GM12878 (cell line): Measurements from ENCODE around the gene ZNF302. TPM values are rescaled to one million over a fixed set of nuclear protein-coding genes. Genes with fewer than 3 reads are reported as not detected.

Experiments used
- ATAC-seq: fragments of 200-7000 bp; cut with Tn5 transposase; 3 replicates; pipeline ENCODE4 v1.9.1; 2020; ENCODE audit warnings: mild to moderate bottlenecking, moderate library complexity
- BruUV-seq: library from RNA; stranded (reverse); fragments of 400-500 nt; replicated peaks from 2 replicates; lab custom pipeline; 2021; lab: Mats Ljungman, UMichigan
- CTCF ChIA-PET: fragments of 300-600 bp; sonication (Branson Sonifier 250); formaldehyde crosslinking; extraction: SDS; loops from one replicate; lab custom pipeline; 2021; ENCODE audit warnings: inconsistent platforms; lab: Yijun Ruan, JAX
- POLR2A ChIA-PET: fragments of 350-600 bp; formaldehyde crosslinking; extraction: SDS; loops from one replicate; lab custom pipeline; 2021; ENCODE audit warnings: inconsistent platforms; lab: Charles Lee
- RAD21 ChIA-PET: fragments of 300-600 bp; sonication (Branson Sonifier 250); formaldehyde crosslinking; loops from one replicate; lab custom pipeline; 2023; ENCODE audit warnings: antibody characterized with exemption; ENCODE audit not compliant: unreplicated experiment; lab: Charles Lee
- SMC1A ChIA-PET: fragments of 300-600 bp; sonication (Branson Sonifier 250); formaldehyde crosslinking; loops from one replicate; lab custom pipeline; 2023; ENCODE audit not compliant: unreplicated experiment, uncharacterized antibody; lab: Charles Lee
- DNase-seq: peaks from one replicate; pipeline ENCODE4 v3.0.0-alpha.2; 2011; ENCODE audit warnings: low read depth, low spot score
- FAIRE-seq: peaks from 3 replicates; lab custom pipeline; 2011; peaks lifted over from hg19 to GRCh38; lab: Jason Lieb, UNC
- H2AFZ ChIP-seq: 2 replicates; pipeline ENCODE4 v1.6.0; 2011; ENCODE audit warnings: low read depth, low read length, control low read depth; ENCODE audit not compliant: control insufficient read depth
- H3K27ac ChIP-seq: 2 replicates; pipeline ENCODE4 v1.5.1; 2011; ENCODE audit warnings: control low read depth; ENCODE audit not compliant: control insufficient read depth, insufficient read depth
- H3K27me3 ChIP-seq, 2 experiments: replicated peaks in 1 of 2; 2 replicates each; pipeline versions ENCODE4 v1.6.0 to v1.6.1; 2011; ENCODE audit warnings: low read length in 1 of 2; ENCODE audit not compliant: control insufficient read depth in 2 of 2, insufficient read depth in 2 of 2
- H3K36me3 ChIP-seq, 2 experiments: 2 replicates each; pipeline ENCODE4 v1.5.1; 2011; ENCODE audit warnings: low read length in 1 of 2; ENCODE audit not compliant: control insufficient read depth in 2 of 2, insufficient read depth in 2 of 2
- H3K4me1 ChIP-seq: 2 replicates; pipeline ENCODE4 v1.6.1; 2011; ENCODE audit warnings: mild to moderate bottlenecking, low read length, moderate library complexity, mixed read lengths; ENCODE audit not compliant: control insufficient read depth, insufficient read depth
- H3K4me2 ChIP-seq: 2 replicates; pipeline ENCODE4 v1.6.0; 2011; ENCODE audit warnings: control low read depth; ENCODE audit not compliant: control insufficient read depth, insufficient read depth
- H3K4me3 ChIP-seq: fragments of 200-600 bp; sonication (generic); 2 replicates; pipeline ENCODE4 v1.5.1; 2016
- H3K79me2 ChIP-seq: 2 replicates; pipeline ENCODE4 v1.6.0; 2011; ENCODE audit warnings: low read length; ENCODE audit not compliant: control insufficient read depth, insufficient read depth
- H3K9ac ChIP-seq: 2 replicates; pipeline ENCODE4 v1.8.0; 2011; ENCODE audit warnings: low read length, control low read depth, mixed read lengths; ENCODE audit not compliant: control insufficient read depth, insufficient read depth
- H3K9me3 ChIP-seq: replicated peaks from 3 replicates; pipeline ENCODE4 v1.5.1; 2011; ENCODE audit warnings: mild to moderate bottlenecking, low read length; ENCODE audit not compliant: control insufficient read depth, insufficient read depth
- H4K20me1 ChIP-seq: 2 replicates; pipeline ENCODE4 v1.6.0; 2011; ENCODE audit not compliant: control insufficient read depth, insufficient read depth
- BCLAF1 ChIP-seq: fragments of 450-650 bp; IDR thresholded peaks from 2 replicates; pipeline ENCODE4 v1.6.1; 2017; ENCODE audit warnings: antibody characterized with exemption, mild to moderate bottlenecking, moderate library complexity
- CBX5 ChIP-seq: sonication (generic); IDR thresholded peaks from 2 replicates; pipeline ENCODE4 v1.6.1; 2016; ENCODE audit warnings: low read depth, moderate library complexity, mild to moderate bottlenecking, inconsistent platforms
- FOXK2 ChIP-seq: fragments of 450-650 bp; IDR thresholded peaks from 2 replicates; pipeline ENCODE4 v1.6.1; 2017; ENCODE audit warnings: mild to moderate bottlenecking, moderate library complexity
- RAD21 ChIP-seq: IDR thresholded peaks from 2 replicates; pipeline ENCODE4 v1.6.1; 2011; ENCODE audit warnings: mild to moderate bottlenecking, low read depth, low read length, moderate library complexity; ENCODE audit not compliant: insufficient read depth
- REST ChIP-seq: IDR thresholded peaks from 2 replicates; pipeline ENCODE4 v1.6.1; 2012; ENCODE audit warnings: mild to moderate bottlenecking, low read depth, low read length
- SREBF1 ChIP-seq: IDR thresholded peaks from 2 replicates; pipeline ENCODE4 v1.6.1; 2012; ENCODE audit warnings: mild to moderate bottlenecking, low read length
- SUPT20H ChIP-seq: IDR thresholded peaks from 2 replicates; pipeline ENCODE4 v1.6.1; 2011; ENCODE audit warnings: low read depth, mild to moderate bottlenecking, low read length, moderate library complexity, borderline replicate concordance; ENCODE audit not compliant: control insufficient read depth
- TCF12 ChIP-seq: IDR thresholded peaks from 2 replicates; pipeline ENCODE4 v1.6.1; 2011; ENCODE audit warnings: low read depth, mild to moderate bottlenecking, low read length
- ZBTB33 ChIP-seq: fragments of 450-650 bp; IDR thresholded peaks from 2 replicates; pipeline ENCODE4 v1.6.1; 2017; ENCODE audit warnings: mild to moderate bottlenecking
- ZNF207 ChIP-seq: fragments of 450-650 bp; IDR thresholded peaks from 2 replicates; pipeline ENCODE4 v1.6.1; 2014; ENCODE audit warnings: antibody characterized with exemption, mild to moderate bottlenecking, borderline replicate concordance
- ZNF592 ChIP-seq: fragments of 450-650 bp; IDR thresholded peaks from 2 replicates; pipeline ENCODE4 v1.6.1; 2017; ENCODE audit warnings: mild to moderate bottlenecking, moderate library complexity
- ZZZ3 ChIP-seq: IDR thresholded peaks from 2 replicates; pipeline ENCODE4 v1.6.1; 2011; ENCODE audit warnings: low read depth; ENCODE audit not compliant: control insufficient read depth, insufficient read length
- WGBS: methylation state at CpG from one replicate; pipeline ENCODE4 v1.1.6; 2016; ENCODE audit warnings: low lambda C conversion rate; ENCODE audit not compliant: insufficient replicate concordance, insufficient coverage; ENCODE audit errors: missing lambda C conversion rate; 5-methylcytosine and 5-hydroxymethylcytosine counted together
- in situ Hi-C: fragments of 300-500 bp; cut with MboI; formaldehyde crosslinking; loops from 9 replicates; pipeline ENCODE4 v1.14.3; 2018; ENCODE audit warnings: mixed read lengths
- intact Hi-C: fragments of 100-400 bp; cut with micrococcal nuclease; formaldehyde crosslinking; loops from one replicate; pipeline ENCODE4 v1.14.2; 2022; ENCODE audit not compliant: unreplicated experiment
- polyA plus RNA-seq, 11 experiments: library from polyadenylated mRNA; depleted of rRNA in 4 of 11; unstranded in 6 of 11; stranded (reverse) in 5 of 11; fragments of >200 nt; fragmentation: Nextera tagmentation in 4 of 11; fragmentation: Illumina TruSeq in 1 of 11; extraction: Ambion mirVana in 4 of 11; extraction: Trizol in 1 of 11; gene quantifications; 1 replicate in 1 of 11; 2 replicates in 10 of 11; pipeline versions ENCODE4 v1.2.1 to v1.2.3, GENCODE V29; 2011 to 2016; ENCODE audit warnings: inconsistent platforms in 2 of 11, missing spikeins in 2 of 11, low read depth in 1 of 11
- total RNA-seq, 4 experiments: library from RNA; depleted of rRNA in 3 of 4; stranded (reverse); fragments of >200 nt in 3 of 4; fragmentation: Illumina TruSeq in 1 of 4; extraction: Trizol in 1 of 4; gene quantifications; 2 replicates each; pipeline versions ENCODE4 v1.2.1 to v1.2.3, GENCODE V29; 2013 to 2021

Gene ZNF302
- total and polyA plus RNA-seq, 10 of the 15 experiments (the other 5 are each of a cell fraction or from before 2014, with no cell fraction given) = 8.4 to 35.4 (median 19.7) TPM

- WGBS = 8% methylated on average over 2 of the region's 2 CpGs
- H3K27ac ChIP-seq = no peak overlapping the region
- no peaks in the 10 kb centered on the region for H3K36me3 ChIP-seq
- no peaks in the 10 kb centered on the region; the same call in 2 of the 3 replicates for H3K9me3 ChIP-seq
- no TSS peak for BruUV-seq
- no peaks in the 10 kb centered on the region for H4K20me1 ChIP-seq
- ChIA-PET POLR2A (no interaction called here), SMC1A (no interaction called here), RAD21 (no interaction called here), CTCF (no interaction called here)
- H2AFZ ChIP-seq = no peak overlapping the region
- no peak overlapping the region for H3K4me2 ChIP-seq
- H3K27me3 ChIP-seq = no peaks in the 10 kb centered on the region
- H3K4me3 ChIP-seq = no peak overlapping the region
- no peak overlapping the region for H3K9ac ChIP-seq
- H3K4me1 ChIP-seq = no peaks in the 10 kb centered on the region
- no peaks in the 10 kb centered on the region for H3K79me2 ChIP-seq
- FAIRE-seq = no peak
- DNase-seq = no peak
- in situ Hi-C loops (no loop called here), intact Hi-C loops (no loop called here)
- ATAC-seq = no peak
- TF ChIP-seq ZZZ3 = no peak
- no peak for TF ChIP-seq RAD21
- TF ChIP-seq TCF12 = no peak
- no peak for TF ChIP-seq ZNF207
- no peak for TF ChIP-seq ZBTB33
- no peak for TF ChIP-seq ZNF592
- no peak for TF ChIP-seq SREBF1
- TF ChIP-seq SUPT20H = no peak
- no peak for TF ChIP-seq FOXK2
- no peak for TF ChIP-seq REST
- no peak for TF ChIP-seq BCLAF1
- no peak for TF ChIP-seq CBX5
Measured at GRCh38 chr19:34655651-34656050, 21.8 kb upstream of the ZNF302 start.
